ENCODE results near the gene TRDMT1. TPM values are rescaled to one million over a fixed set of nuclear protein-coding genes. Genes with fewer than 3 reads are reported as not detected.

Gene TRDMT1
- total RNA-seq, 4 donors from 2014 or later: 4.9 to 13.7 (median 6.2) TPM

DNA sequence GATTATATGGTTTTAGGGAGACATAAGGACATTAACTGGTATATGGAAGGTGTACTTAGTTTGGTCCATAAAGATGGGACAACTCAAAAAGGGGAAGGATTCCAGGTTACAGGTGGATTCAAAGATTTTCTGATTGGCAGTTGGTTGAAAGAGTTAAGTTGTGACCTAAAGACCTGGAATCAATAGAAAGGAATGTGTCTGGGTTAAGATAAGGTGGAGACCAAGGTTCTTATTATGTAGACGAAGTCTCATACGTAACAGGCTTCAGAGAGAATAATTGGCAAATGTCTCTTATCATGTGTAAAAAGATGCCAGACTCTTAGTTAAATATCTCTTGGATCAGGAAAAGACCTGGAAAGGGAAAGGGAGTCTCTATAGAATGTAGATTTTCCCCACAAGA is 1.0 kb upstream of the TRDMT1 start:
- TF ChIP-seq, protein P1, sequence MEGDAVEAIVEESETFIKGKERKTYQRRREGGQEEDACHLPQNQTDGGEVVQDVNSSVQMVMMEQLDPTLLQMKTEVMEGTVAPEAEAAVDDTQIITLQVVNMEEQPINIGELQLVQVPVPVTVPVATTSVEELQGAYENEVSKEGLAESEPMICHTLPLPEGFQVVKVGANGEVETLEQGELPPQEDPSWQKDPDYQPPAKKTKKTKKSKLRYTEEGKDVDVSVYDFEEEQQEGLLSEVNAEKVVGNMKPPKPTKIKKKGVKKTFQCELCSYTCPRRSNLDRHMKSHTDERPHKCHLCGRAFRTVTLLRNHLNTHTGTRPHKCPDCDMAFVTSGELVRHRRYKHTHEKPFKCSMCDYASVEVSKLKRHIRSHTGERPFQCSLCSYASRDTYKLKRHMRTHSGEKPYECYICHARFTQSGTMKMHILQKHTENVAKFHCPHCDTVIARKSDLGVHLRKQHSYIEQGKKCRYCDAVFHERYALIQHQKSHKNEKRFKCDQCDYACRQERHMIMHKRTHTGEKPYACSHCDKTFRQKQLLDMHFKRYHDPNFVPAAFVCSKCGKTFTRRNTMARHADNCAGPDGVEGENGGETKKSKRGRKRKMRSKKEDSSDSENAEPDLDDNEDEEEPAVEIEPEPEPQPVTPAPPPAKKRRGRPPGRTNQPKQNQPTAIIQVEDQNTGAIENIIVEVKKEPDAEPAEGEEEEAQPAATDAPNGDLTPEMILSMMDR (IDR thresholded peaks at IDR 0.05): no peak
- no peak for DNase-seq (ENCODE audit: low spot score)
- ATAC-seq (ENCODE audit: low FRiP score): no peak

DNA sequence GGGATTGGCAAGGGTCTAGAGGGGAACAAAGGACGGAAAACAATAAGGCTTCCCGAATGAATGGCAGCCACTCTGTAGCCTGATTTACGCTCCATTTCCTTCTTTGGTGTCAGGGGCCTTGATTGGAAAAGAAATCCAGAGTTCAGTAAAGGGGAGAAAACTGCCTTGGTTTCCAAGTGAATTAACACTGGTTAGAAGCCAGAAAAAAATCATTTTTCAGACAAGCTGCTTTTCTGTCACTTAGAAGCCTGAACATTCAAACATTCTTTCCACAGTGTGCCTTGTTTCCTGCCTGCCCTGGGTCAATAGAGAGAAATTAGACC is 283 bp upstream of the TRDMT1 start:
- TF ChIP-seq, protein P1 (IDR thresholded peaks at IDR 0.05): no peak
- DNase-seq (ENCODE audit: low spot score): no peak

DNA sequence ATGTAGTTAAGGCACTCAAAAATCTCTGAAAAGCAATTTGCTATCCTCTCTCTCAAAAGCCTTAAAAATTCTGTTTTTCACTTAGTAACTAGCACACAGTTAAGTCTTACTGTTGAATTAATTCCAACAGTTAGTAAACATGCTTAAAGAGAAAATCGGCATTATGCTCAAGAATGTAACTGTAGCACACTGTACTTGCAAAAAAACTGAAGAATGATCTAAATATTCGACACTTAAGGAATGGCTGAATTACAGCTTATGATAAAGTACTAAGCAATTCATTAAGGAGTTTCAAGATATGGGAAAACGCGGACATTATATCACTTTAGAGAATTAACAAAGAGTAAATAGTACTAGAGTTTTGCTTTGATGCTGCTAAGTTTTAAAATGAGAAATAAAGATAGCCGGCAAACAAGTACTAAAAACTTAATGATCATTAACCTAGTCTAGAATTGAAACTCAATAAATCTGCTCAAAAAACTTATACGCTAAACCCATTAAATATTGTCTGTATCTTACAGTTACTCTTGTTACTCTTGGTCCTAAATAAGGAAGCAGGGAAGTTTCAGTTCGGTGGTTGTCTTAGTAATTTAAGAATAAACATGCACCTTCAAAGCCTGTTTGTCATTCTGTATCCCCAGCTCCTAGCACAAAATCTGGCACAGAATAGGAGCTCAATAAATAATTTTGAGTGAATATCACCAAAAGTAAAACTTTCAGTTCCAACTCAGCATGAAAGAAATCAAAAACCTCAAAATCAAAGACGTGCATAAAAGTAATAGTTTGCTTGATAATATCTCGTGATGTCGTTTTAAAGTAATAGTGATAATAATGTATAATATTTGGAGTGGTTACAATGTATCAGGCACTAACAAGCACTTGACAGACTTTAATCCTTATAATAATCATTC is 1.2 kb downstream of the TRDMT1 start:
- no peak for DNase-seq (ENCODE audit: low spot score)
- no peak for ATAC-seq (ENCODE audit: low FRiP score)
- TF ChIP-seq, protein P1 (IDR thresholded peaks at IDR 0.05): no peak

More for the DNA sequence above, 283 bp upstream of the TRDMT1 start:
- ATAC-seq (ENCODE audit: low FRiP score): no peak

DNA sequence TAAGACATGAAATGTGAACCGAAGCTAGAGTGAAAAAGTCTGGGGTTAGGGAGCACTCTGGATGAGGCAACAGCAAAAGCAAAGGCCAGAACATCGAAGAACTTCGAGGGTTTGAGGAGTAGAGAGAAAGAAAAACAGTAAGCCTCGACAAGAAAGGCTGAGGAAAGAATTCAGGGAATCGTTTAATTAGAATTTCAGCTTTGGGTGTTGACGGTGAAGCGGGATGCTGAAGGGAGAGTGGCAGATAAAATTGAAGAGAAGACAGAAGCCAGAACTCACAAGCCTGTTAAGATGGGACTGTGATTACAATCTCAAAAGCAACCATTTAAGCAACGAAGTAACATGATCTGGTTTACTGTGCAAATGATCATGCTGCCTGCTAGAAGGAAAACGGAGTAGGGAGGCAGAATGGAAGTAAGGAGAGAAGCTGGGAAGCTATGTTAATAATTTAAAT is 2.1 kb downstream of the TRDMT1 start:
- ATAC-seq (ENCODE audit: low FRiP score) (no peak), DNase-seq (ENCODE audit: low spot score) (no peak)
- TF ChIP-seq, protein P1 (IDR thresholded peaks at IDR 0.05): no peak

DNA sequence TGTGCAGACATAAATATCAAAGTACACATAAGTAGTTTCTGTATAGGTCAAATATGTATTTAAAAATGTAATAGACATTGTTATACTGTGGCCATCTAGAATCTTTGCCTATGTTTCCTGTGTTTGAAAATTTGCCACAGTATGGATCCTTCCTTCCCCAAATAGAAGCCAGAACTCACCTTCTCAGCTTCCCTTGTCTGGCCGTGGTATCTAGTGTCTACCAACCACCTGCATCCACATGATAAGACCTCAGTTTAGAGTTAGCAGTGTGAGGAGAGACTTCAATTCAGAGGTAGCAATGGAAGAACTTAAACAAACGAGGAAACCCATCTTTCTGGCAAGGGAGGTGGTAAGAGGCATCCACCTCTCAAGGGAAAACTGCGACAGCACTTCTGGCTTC is 4.9 kb downstream of the TRDMT1 start:
- ATAC-seq (ENCODE audit: low FRiP score) (no peak), DNase-seq (ENCODE audit: low spot score) (no peak)
- TF ChIP-seq, protein P1 (IDR thresholded peaks at IDR 0.05): no peak

DNA sequence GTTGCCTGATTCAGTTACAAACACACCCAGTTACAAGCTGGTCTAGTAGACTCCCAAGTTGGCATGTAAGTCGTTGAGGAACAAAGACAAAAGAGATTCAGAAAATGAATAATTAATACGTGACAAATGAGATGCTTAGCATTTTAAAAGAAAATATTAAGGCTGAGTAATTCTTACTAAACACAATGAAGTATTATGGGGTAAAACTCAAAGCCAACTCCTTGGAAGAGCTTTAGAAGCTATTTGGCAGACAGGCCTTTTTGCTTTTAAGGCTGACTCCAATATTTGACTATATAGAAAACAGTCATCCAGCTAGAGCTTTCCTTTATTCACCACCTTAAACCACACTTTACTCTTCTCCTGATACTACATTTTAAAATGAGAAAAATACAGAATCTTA is 5.4 kb downstream of the TRDMT1 start:
- TF ChIP-seq, protein P1 (IDR thresholded peaks at IDR 0.05): no peak
- ATAC-seq (ENCODE audit: low FRiP score): no peak

DNA sequence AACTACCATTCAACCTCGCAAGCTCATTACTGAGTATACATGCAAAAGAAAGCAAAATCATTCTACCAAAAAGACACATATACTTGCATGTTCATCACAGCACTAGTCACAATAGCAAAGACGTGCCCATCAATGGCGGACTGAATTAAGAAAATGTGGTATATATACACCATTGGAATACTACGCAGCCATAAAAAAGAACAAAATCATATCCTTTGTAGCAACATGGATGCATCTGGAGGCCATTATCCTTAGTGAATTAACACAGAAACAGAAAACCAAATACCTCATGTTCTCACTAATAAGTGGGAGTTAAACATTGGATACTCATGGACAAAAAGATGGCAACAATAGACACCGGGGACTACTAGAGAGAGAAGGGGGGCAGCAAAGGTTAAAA is 6.4 kb downstream of the TRDMT1 start:
- ATAC-seq (ENCODE audit: low FRiP score) (no peak), DNase-seq (ENCODE audit: low spot score) (no peak)

More for the DNA sequence above, 5.4 kb downstream of the TRDMT1 start:
- DNase-seq (ENCODE audit: low spot score): no peak

More for the DNA sequence above, 6.4 kb downstream of the TRDMT1 start:
- TF ChIP-seq, protein P1 (IDR thresholded peaks at IDR 0.05): no peak
